ENCODE data around the gene ZNF750. TPM values are rescaled to one million over a fixed set of nuclear protein-coding genes. Genes with fewer than 3 reads are reported as not detected.

Gene ZNF750
- total and polyA plus RNA-seq, 3 donors from 2014 or later = 0.21 to 0.63 (median 0.50) TPM

- intact Hi-C loops (cut with DNase I; ENCODE audit: low total_unique reads) = no loop called here
These were observed 30.7 kb upstream of the ZNF750 start for GRCh38 chr17:82870541-82870940.

GRCh38 chr17:82870091-82870491, 30.3 kb upstream of the ZNF750 start:
- 94 to 95% methylated on average over 16 to 35 of the region's 35 CpGs for WGBS, 2 donors
- no peaks in the 10 kb centered on the region for H3K27me3 ChIP-seq
- no peaks in the 10 kb centered on the region for H3K36me3 ChIP-seq (ENCODE audit: low read depth, missing control alignments)
- no peak overlapping the region for H3K27ac ChIP-seq
- intact Hi-C loops (cut with DNase I; ENCODE audit: low total_unique reads) = no loop called here
- peaks cover 10% of the 10 kb centered on the region for H3K4me1 ChIP-seq
- DNase-seq = no peak
- no peak for TF ChIP-seq POLR2A (IDR thresholded peaks at IDR 0.05)
- TF ChIP-seq CTCF (IDR thresholded peaks at IDR 0.05) = no peak
- H3K9me3 ChIP-seq = no peaks in the 10 kb centered on the region
- H3K4me3 ChIP-seq = no peak overlapping the region

More at GRCh38 chr17:82870541-82870940, 30.7 kb upstream of the ZNF750 start:
- 94% methylated on average over 14 of the region's 14 CpGs for WGBS, 2 donors
- TF ChIP-seq POLR2A (IDR thresholded peaks at IDR 0.05) (no peak), CTCF (IDR thresholded peaks at IDR 0.05) (no peak)
- Histone ChIP-seq H3K27ac (no peak overlapping the region), H3K9me3 (no peaks in the 10 kb centered on the region), H3K4me1 (peaks cover 10% of the 10 kb centered on the region), H3K27me3 (no peaks in the 10 kb centered on the region), H3K36me3 (ENCODE audit: low read depth, missing control alignments) (no peaks in the 10 kb centered on the region), H3K4me3 (no peak overlapping the region)
- no peak for DNase-seq

- no peak overlapping the region for H3K27ac ChIP-seq
These were observed 29.7 kb upstream of the ZNF750 start for GRCh38 chr17:82869536-82869935.

GRCh38 chr17:82868715-82869131, 28.9 kb upstream of the ZNF750 start:
- H3K4me1 ChIP-seq = peaks cover 10% of the 10 kb centered on the region
- no peaks in the 10 kb centered on the region for H3K36me3 ChIP-seq (ENCODE audit: low read depth, missing control alignments)
- TF ChIP-seq POLR2A (IDR thresholded peaks at IDR 0.05) (no peak), CTCF (IDR thresholded peaks at IDR 0.05) (no peak)
- intact Hi-C loops (cut with DNase I; ENCODE audit: low total_unique reads) = no loop called here
- no peaks in the 10 kb centered on the region for H3K9me3 ChIP-seq
- no peaks in the 10 kb centered on the region for H3K27me3 ChIP-seq
- WGBS, 2 donors = 90 to 93% methylated on average over 16 to 21 of the region's 21 CpGs
- no peak for DNase-seq
- no peak overlapping the region for H3K4me3 ChIP-seq
- H3K27ac ChIP-seq = no peak overlapping the region

More at GRCh38 chr17:82869536-82869935, 29.7 kb upstream of the ZNF750 start:
- TF ChIP-seq CTCF (IDR thresholded peaks at IDR 0.05) (no peak), POLR2A (IDR thresholded peaks at IDR 0.05) (no peak)
- Histone ChIP-seq H3K4me3 (no peak overlapping the region), H3K4me1 (peaks cover 10% of the 10 kb centered on the region), H3K36me3 (ENCODE audit: low read depth, missing control alignments) (no peaks in the 10 kb centered on the region), H3K27me3 (no peaks in the 10 kb centered on the region), H3K9me3 (no peaks in the 10 kb centered on the region)
- WGBS, 2 donors = 92 to 95% methylated on average over 10 to 11 of the region's 11 CpGs
- DNase-seq = no peak
- intact Hi-C loops (cut with DNase I; ENCODE audit: low total_unique reads) = no loop called here

- intact Hi-C loops (cut with DNase I; ENCODE audit: low total_unique reads) = no loop called here
- 80 to 86% methylated on average over 18 of the region's 18 CpGs for WGBS, 2 donors
These were observed 28.0 kb upstream of the ZNF750 start for GRCh38 chr17:82867763-82868325.

More at GRCh38 chr17:82867763-82868325, 28.0 kb upstream of the ZNF750 start:
- peaks cover 10% of the 10 kb centered on the region for H3K4me1 ChIP-seq
- H3K27ac ChIP-seq = no peak overlapping the region
- no peak overlapping the region for H3K4me3 ChIP-seq
- no peaks in the 10 kb centered on the region for H3K9me3 ChIP-seq
- H3K27me3 ChIP-seq = no peaks in the 10 kb centered on the region
- no peak for DNase-seq
- TF ChIP-seq POLR2A (IDR thresholded peaks at IDR 0.05) (no peak), CTCF (IDR thresholded peaks at IDR 0.05) (no peak)
- no peaks in the 10 kb centered on the region for H3K36me3 ChIP-seq (ENCODE audit: low read depth, missing control alignments)
